Upper lobe of left lung (tissue), 4 donors: ENCODE data around the gene UGT1A6.

Source experiments
- CTCF ChIP-seq, 6 experiments: fragments of 450-650 bp in 4 of 6; fragments of 200-600 bp in 2 of 6; sonication (generic) in 2 of 6; IDR thresholded peaks; one replicate each; pipeline ENCODE4 v1.5.1; 2016 to 2019; ENCODE audit warnings: antibody characterized with exemption in 6 of 6
- POLR2A ChIP-seq, 4 donors: fragments of 450-650 bp; IDR thresholded peaks; one replicate each; pipeline ENCODE4 v1.5.1; 2016 to 2017; ENCODE audit warnings: antibody characterized with exemption in 4 of 4, mild to moderate bottlenecking in 2 of 4

GRCh38 chr2:233793465-233794127, 100.9 kb downstream of the UGT1A6 start:
- TF ChIP-seq POLR2A (IDR thresholded peaks at IDR 0.05) (no peak), CTCF (IDR thresholded peaks at IDR 0.05) (no peak)
